ENCODE data around the gene FIBP.

The FIBP gene

GRCh38 chr11:65887723-65888162 is 528 bp downstream of the FIBP start:
- DNase-seq = no peak

GRCh38 chr11:65886826-65887722 is 1.2 kb downstream of the FIBP start:
- no peak for DNase-seq

GRCh38 chr11:65885808-65886536 is 2.3 kb downstream of the FIBP start:
- DNase-seq = no peak

GRCh38 chr11:65885231-65885630 is 3.0 kb downstream of the FIBP start:
- DNase-seq = no peak

GRCh38 chr11:65884716-65885092 is 3.6 kb downstream of the FIBP start:
- DNase-seq = peak; percentile 33 to 69

- no peak for DNase-seq
These were observed 4.2 kb downstream of the FIBP start for GRCh38 chr11:65883786-65884715.

- no peak for DNase-seq
These were observed 5.1 kb downstream of the FIBP start for GRCh38 chr11:65883058-65883761.

- DNase-seq = no peak
These were observed 5.9 kb downstream of the FIBP start for GRCh38 chr11:65882120-65883057.

GRCh38 chr11:65880844-65881421 is 7.3 kb downstream of the FIBP start:
- DNase-seq = no peak

GRCh38 chr11:65880027-65880426 is 8.2 kb downstream of the FIBP start:
- DNase-seq = no peak

GRCh38 chr11:65879617-65880016 is 8.7 kb downstream of the FIBP start, which contains the start of gene CTSW:
CTSW (plus strand) TSS chr11:65879837; CDS start chr11:65879855, 18 bp downstream.
- no peak for DNase-seq

- DNase-seq = peak; percentile 87 to 93
These were observed 14.7 kb downstream of the FIBP start for GRCh38 chr11:65873318-65874156.

GRCh38 chr11:65872586-65873317 is 15.5 kb downstream of the FIBP start, which contains the start of gene EFEMP2:
EFEMP2 (minus strand) TSS chr11:65872800; CDS start chr11:65872354, 446 bp downstream.
- DNase-seq = no peak

GRCh38 chr11:65871811-65872548 is 16.3 kb downstream of the FIBP start:
- DNase-seq = no peak

GRCh38 chr11:65870706-65871681 is 17.3 kb downstream of the FIBP start:
- DNase-seq = no peak

- no peak for DNase-seq
These were observed 18.0 kb downstream of the FIBP start for GRCh38 chr11:65870307-65870658.
